ENCODE data around the gene PDXK.

PDXK gene

GRCh38 chr21:43774163-43774562 lies 55.2 kb downstream of the PDXK start:
- Histone ChIP-seq H3K4me3 (ENCODE audit: low read depth, low read length) (no peak overlapping the region; the same call in 1 of the 2 replicates), H3K27ac (ENCODE audit: low read depth, low read length) (no peak overlapping the region), H3K36me3 (ENCODE audit: insufficient read depth, low read length) (0 out of 2 replicates have a peak, but pooled peaks cover 6% of the 10 kb centered on the region), H3K79me2 (ENCODE audit: control insufficient read depth, insufficient read depth, low read length, unreplicated experiment) (peaks cover 11% of the 10 kb centered on the region), H3K4me1 (ENCODE audit: control insufficient read depth, insufficient read depth, low read length, unreplicated experiment) (no peaks in the 10 kb centered on the region), H2AFZ (ENCODE audit: low read length, unreplicated experiment) (no peak overlapping the region), H3K27me3 (ENCODE audit: insufficient read depth, low read length) (no peaks in the 10 kb centered on the region)

- peaks cover 11% of the 10 kb centered on the region for H3K79me2 ChIP-seq (ENCODE audit: control insufficient read depth, insufficient read depth, low read length, unreplicated experiment)
- H3K4me3 ChIP-seq (ENCODE audit: low read depth, low read length) = peak overlapping the region; percentile 83
- H3K27ac ChIP-seq (ENCODE audit: low read depth, low read length) = no peak overlapping the region
- no peak overlapping the region for H2AFZ ChIP-seq (ENCODE audit: low read length, unreplicated experiment)
- H3K27me3 ChIP-seq (ENCODE audit: insufficient read depth, low read length) = no peaks in the 10 kb centered on the region
- 0 out of 2 replicates have a peak, but pooled peaks cover 6% of the 10 kb centered on the region for H3K36me3 ChIP-seq (ENCODE audit: insufficient read depth, low read length)
- H3K4me1 ChIP-seq (ENCODE audit: control insufficient read depth, insufficient read depth, low read length, unreplicated experiment) = no peaks in the 10 kb centered on the region
Observed at GRCh38 chr21:43775190-43775589, 56.3 kb downstream of the PDXK start.

GRCh38 chr21:43775795-43776430 lies 57.0 kb downstream of the PDXK start, which contains the start of gene CSTB:
TSS of gene CSTB (minus strand) at chr21:43776308. CDS start at chr21:43776269, 39 bp downstream.
- no peaks in the 10 kb centered on the region for H3K27me3 ChIP-seq (ENCODE audit: insufficient read depth, low read length)
- 0 out of 2 replicates have a peak, but pooled peaks cover 6% of the 10 kb centered on the region for H3K36me3 ChIP-seq (ENCODE audit: insufficient read depth, low read length)
- H3K4me1 ChIP-seq (ENCODE audit: control insufficient read depth, insufficient read depth, low read length, unreplicated experiment) = no peaks in the 10 kb centered on the region
- peak within 1 kb of the TSS; percentile 83 for H3K4me3 ChIP-seq (ENCODE audit: low read depth, low read length)
- peak within 1 kb of the TSS; percentile 51; the same call in 1 of the 2 replicates for H3K27ac ChIP-seq (ENCODE audit: low read depth, low read length)
- peak within 1 kb of the TSS; percentile 80 for H2AFZ ChIP-seq (ENCODE audit: low read length, unreplicated experiment)
- H3K79me2 ChIP-seq (ENCODE audit: control insufficient read depth, insufficient read depth, low read length, unreplicated experiment) = peaks cover 11% of the 10 kb centered on the region

GRCh38 chr21:43777953-43778352 lies 59.0 kb downstream of the PDXK start:
- no peak overlapping the region for H3K4me3 ChIP-seq (ENCODE audit: low read depth, low read length)
- no peak overlapping the region for H3K27ac ChIP-seq (ENCODE audit: low read depth, low read length)
- H2AFZ ChIP-seq (ENCODE audit: low read length, unreplicated experiment) = no peak overlapping the region
- no peaks in the 10 kb centered on the region for H3K4me1 ChIP-seq (ENCODE audit: control insufficient read depth, insufficient read depth, low read length, unreplicated experiment)
- H3K27me3 ChIP-seq (ENCODE audit: insufficient read depth, low read length) = no peaks in the 10 kb centered on the region
- H3K79me2 ChIP-seq (ENCODE audit: control insufficient read depth, insufficient read depth, low read length, unreplicated experiment) = peaks cover 11% of the 10 kb centered on the region
- 0 out of 2 replicates have a peak, but pooled peaks cover 6% of the 10 kb centered on the region for H3K36me3 ChIP-seq (ENCODE audit: insufficient read depth, low read length)

- Histone ChIP-seq H3K36me3 (ENCODE audit: insufficient read depth, low read length) (no peaks in the 10 kb centered on the region), H3K4me1 (ENCODE audit: control insufficient read depth, insufficient read depth, low read length, unreplicated experiment) (no peaks in the 10 kb centered on the region), H3K27ac (ENCODE audit: low read depth, low read length) (no peak overlapping the region), H3K4me3 (ENCODE audit: low read depth, low read length) (no peak overlapping the region), H3K27me3 (ENCODE audit: insufficient read depth, low read length) (no peaks in the 10 kb centered on the region), H3K79me2 (ENCODE audit: control insufficient read depth, insufficient read depth, low read length, unreplicated experiment) (peaks cover 11% of the 10 kb centered on the region), H2AFZ (ENCODE audit: low read length, unreplicated experiment) (no peak overlapping the region)
Observed at GRCh38 chr21:43778469-43779335, 59.8 kb downstream of the PDXK start.

GRCh38 chr21:43779660-43780059 lies 60.7 kb downstream of the PDXK start:
- Histone ChIP-seq H2AFZ (ENCODE audit: low read length, unreplicated experiment) (no peak overlapping the region), H3K4me1 (ENCODE audit: control insufficient read depth, insufficient read depth, low read length, unreplicated experiment) (no peaks in the 10 kb centered on the region), H3K79me2 (ENCODE audit: control insufficient read depth, insufficient read depth, low read length, unreplicated experiment) (peaks cover 9% of the 10 kb centered on the region), H3K36me3 (ENCODE audit: insufficient read depth, low read length) (no peaks in the 10 kb centered on the region), H3K27ac (ENCODE audit: low read depth, low read length) (no peak overlapping the region), H3K27me3 (ENCODE audit: insufficient read depth, low read length) (no peaks in the 10 kb centered on the region), H3K4me3 (ENCODE audit: low read depth, low read length) (no peak overlapping the region)

- Histone ChIP-seq H3K27ac (ENCODE audit: low read depth, low read length) (no peak overlapping the region), H3K4me3 (ENCODE audit: low read depth, low read length) (no peak overlapping the region), H3K36me3 (ENCODE audit: insufficient read depth, low read length) (no peaks in the 10 kb centered on the region), H3K4me1 (ENCODE audit: control insufficient read depth, insufficient read depth, low read length, unreplicated experiment) (no peaks in the 10 kb centered on the region), H3K27me3 (ENCODE audit: insufficient read depth, low read length) (no peaks in the 10 kb centered on the region), H2AFZ (ENCODE audit: low read length, unreplicated experiment) (no peak overlapping the region), H3K79me2 (ENCODE audit: control insufficient read depth, insufficient read depth, low read length, unreplicated experiment) (no peaks in the 10 kb centered on the region)
Observed at GRCh38 chr21:43781846-43782245, 62.9 kb downstream of the PDXK start.

GRCh38 chr21:43782431-43783097 lies 63.6 kb downstream of the PDXK start:
- H3K79me2 ChIP-seq (ENCODE audit: control insufficient read depth, insufficient read depth, low read length, unreplicated experiment) = no peaks in the 10 kb centered on the region
- H2AFZ ChIP-seq (ENCODE audit: low read length, unreplicated experiment) = no peak overlapping the region
- H3K36me3 ChIP-seq (ENCODE audit: insufficient read depth, low read length) = no peaks in the 10 kb centered on the region
- no peaks in the 10 kb centered on the region for H3K4me1 ChIP-seq (ENCODE audit: control insufficient read depth, insufficient read depth, low read length, unreplicated experiment)
- no peak overlapping the region for H3K27ac ChIP-seq (ENCODE audit: low read depth, low read length)
- no peaks in the 10 kb centered on the region for H3K27me3 ChIP-seq (ENCODE audit: insufficient read depth, low read length)
- H3K4me3 ChIP-seq (ENCODE audit: low read depth, low read length) = no peak overlapping the region

GRCh38 chr21:43783098-43783700 lies 64.3 kb downstream of the PDXK start:
- no peaks in the 10 kb centered on the region for H3K79me2 ChIP-seq (ENCODE audit: control insufficient read depth, insufficient read depth, low read length, unreplicated experiment)
- H3K4me1 ChIP-seq (ENCODE audit: control insufficient read depth, insufficient read depth, low read length, unreplicated experiment) = no peaks in the 10 kb centered on the region
- H3K27ac ChIP-seq (ENCODE audit: low read depth, low read length) = no peak overlapping the region
- H2AFZ ChIP-seq (ENCODE audit: low read length, unreplicated experiment) = no peak overlapping the region
- H3K36me3 ChIP-seq (ENCODE audit: insufficient read depth, low read length) = no peaks in the 10 kb centered on the region
- no peaks in the 10 kb centered on the region for H3K27me3 ChIP-seq (ENCODE audit: insufficient read depth, low read length)
- H3K4me3 ChIP-seq (ENCODE audit: low read depth, low read length) = no peak overlapping the region

- H3K27me3 ChIP-seq (ENCODE audit: insufficient read depth, low read length) = no peaks in the 10 kb centered on the region
Observed at GRCh38 chr21:43785134-43785533, 66.2 kb downstream of the PDXK start.

More at GRCh38 chr21:43785134-43785533, 66.2 kb downstream of the PDXK start:
- no peak overlapping the region for H3K27ac ChIP-seq (ENCODE audit: low read depth, low read length)
- no peaks in the 10 kb centered on the region for H3K36me3 ChIP-seq (ENCODE audit: insufficient read depth, low read length)
- H3K4me1 ChIP-seq (ENCODE audit: control insufficient read depth, insufficient read depth, low read length, unreplicated experiment) = no peaks in the 10 kb centered on the region
- no peak overlapping the region for H3K4me3 ChIP-seq (ENCODE audit: low read depth, low read length)
- peaks cover 7% of the 10 kb centered on the region for H3K79me2 ChIP-seq (ENCODE audit: control insufficient read depth, insufficient read depth, low read length, unreplicated experiment)
- H2AFZ ChIP-seq (ENCODE audit: low read length, unreplicated experiment) = no peak overlapping the region

Data from ACC112 (cell line).